Fibroblast of upper back skin (primary cell): ENCODE data around the gene SLC25A6.
"Not testable (repeated sequence)": the region's sequence is repeated elsewhere in the genome, so short reads cannot be mapped to it uniquely, and the experiment has no call there.

ENCODE experiments used
- DNase-seq: peaks from one replicate; pipeline ENCODE4 v3.0.0-alpha.2; 2013

SLC25A6 gene

GRCh38 chrX:1391707-1392375 is at the start of gene SLC25A6:
SLC25A6 (minus strand) TSS chrX:1392113; CDS start chrX:1392009, 104 bp downstream.
- DNase-seq: peak; percentile 98

GRCh38 chrX:1440506-1440905 is 48.6 kb upstream of the SLC25A6 start:
- DNase-seq: no peak

- no peak for DNase-seq
Measured at GRCh38 chrX:1435241-1435895, 43.5 kb upstream of the SLC25A6 start.

- no peak for DNase-seq
Measured at GRCh38 chrX:1434871-1435240, 42.9 kb upstream of the SLC25A6 start.

GRCh38 chrX:1433646-1434357 is 41.9 kb upstream of the SLC25A6 start:
- no peak for DNase-seq

- DNase-seq: no peak
Measured at GRCh38 chrX:1430451-1430850, 38.5 kb upstream of the SLC25A6 start.

- no peak for DNase-seq
Measured at GRCh38 chrX:1427756-1428155, 35.8 kb upstream of the SLC25A6 start.

- DNase-seq: not testable (repeated sequence)
Measured at GRCh38 chrX:1426321-1426720, 34.4 kb upstream of the SLC25A6 start.

GRCh38 chrX:1425381-1425780 is 33.5 kb upstream of the SLC25A6 start:
- DNase-seq: no peak

GRCh38 chrX:1424147-1424851 is 32.4 kb upstream of the SLC25A6 start:
- DNase-seq: no peak

- DNase-seq: no peak
Measured at GRCh38 chrX:1423215-1423614, 31.3 kb upstream of the SLC25A6 start.

GRCh38 chrX:1422135-1422465 is 30.2 kb upstream of the SLC25A6 start:
- DNase-seq: no peak

GRCh38 chrX:1421433-1422134 is 29.7 kb upstream of the SLC25A6 start:
- no peak for DNase-seq

GRCh38 chrX:1420371-1420770 is 28.5 kb upstream of the SLC25A6 start:
- no peak for DNase-seq

- DNase-seq: no peak
Measured at GRCh38 chrX:1419545-1420355, 27.8 kb upstream of the SLC25A6 start.

GRCh38 chrX:1418901-1419544 is 27.1 kb upstream of the SLC25A6 start:
- DNase-seq: no peak

GRCh38 chrX:1417921-1418771 is 26.2 kb upstream of the SLC25A6 start:
- DNase-seq: no peak

GRCh38 chrX:1416965-1417760 is 25.2 kb upstream of the SLC25A6 start:
- no peak for DNase-seq

GRCh38 chrX:1416327-1416784 is 24.4 kb upstream of the SLC25A6 start:
- no peak for DNase-seq
